GM20431 (cell line): ENCODE results near the gene PLSCR3.

ENCODE experiments used
- in situ Hi-C: fragments of 300-500 bp; cut with MseI, MboI; formaldehyde crosslinking; loops from one replicate; pipeline ENCODE4 v1.15.0; 2020; ENCODE audit warnings: low sequenced_read_pairs; ENCODE audit not compliant: unreplicated experiment

The PLSCR3 gene

GRCh38 chr17:7426896-7427489 is 32.7 kb upstream of the PLSCR3 start:
- in situ Hi-C loops: no loop called here

DNA sequence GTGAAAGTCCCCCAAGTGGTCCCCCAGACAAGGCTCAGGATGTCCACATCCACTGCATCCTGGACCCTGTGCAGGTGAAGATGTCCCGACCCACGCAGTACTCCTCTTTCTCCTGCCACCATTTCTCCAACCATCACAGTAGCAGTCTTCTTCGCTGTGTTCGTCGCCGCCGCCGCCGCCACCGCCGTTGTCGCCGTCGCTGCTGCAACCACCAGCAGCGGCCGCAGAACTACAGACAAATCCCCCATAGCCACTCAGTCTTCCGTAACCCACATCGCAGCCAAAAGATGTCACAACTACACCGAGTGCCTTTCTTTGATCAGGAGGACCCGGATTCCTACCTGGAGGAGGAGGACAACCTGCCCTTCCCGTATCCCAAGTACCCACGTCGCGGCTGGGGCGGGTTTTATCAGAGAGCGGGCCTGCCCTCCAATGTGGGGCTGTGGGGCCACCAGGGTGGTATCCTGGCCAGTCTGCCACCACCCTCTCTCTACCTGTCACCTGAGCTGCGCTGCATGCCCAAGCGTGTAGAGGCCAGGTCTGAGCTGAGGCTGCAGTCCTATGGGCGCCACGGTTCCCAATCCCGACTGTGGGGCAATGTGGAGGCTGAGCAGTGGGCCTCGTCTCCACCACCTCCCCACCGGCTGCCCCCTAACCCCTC is 32.0 kb upstream of the PLSCR3 start:
- in situ Hi-C loops: no loop called here

- in situ Hi-C loops: no loop called here
These were observed 31.4 kb upstream of the PLSCR3 start for GRCh38 chr17:7425756-7426155.

GRCh38 chr17:7425316-7425715 is 31.0 kb upstream of the PLSCR3 start, which contains the start of gene SPEM2:
Gene SPEM2, plus strand, starts transcription at chr17:7425616. Its CDS starts 73 bp downstream, at chr17:7425689.
- in situ Hi-C loops: no loop called here

DNA sequence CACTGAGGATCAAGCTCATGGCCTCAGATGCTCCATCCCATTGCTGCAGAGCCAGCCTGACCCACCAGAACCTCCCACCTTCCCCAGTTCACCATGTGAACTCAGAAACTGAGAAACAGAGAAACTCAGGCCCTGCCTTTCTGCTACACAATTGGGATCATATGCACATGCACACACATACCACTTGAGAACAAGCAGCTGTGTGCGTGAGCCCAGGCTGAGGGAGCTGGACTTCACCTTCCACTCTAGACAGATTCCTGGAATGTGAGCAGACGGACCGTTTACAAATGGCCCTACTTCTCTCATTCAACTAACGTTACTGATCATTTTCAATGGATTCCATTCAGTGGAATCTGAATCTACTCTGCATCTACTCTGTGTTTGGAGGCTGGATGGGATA is 29.4 kb upstream of the PLSCR3 start:
- in situ Hi-C loops: no loop called here

GRCh38 chr17:7421186-7421585 is 26.9 kb upstream of the PLSCR3 start:
- in situ Hi-C loops: no loop called here

GRCh38 chr17:7419819-7420610 is 25.7 kb upstream of the PLSCR3 start, which contains the start of gene SPEM1:
Gene SPEM1, plus strand, starts transcription at chr17:7420324. Its CDS starts 61 bp downstream, at chr17:7420385.
- in situ Hi-C loops: no loop called here

DNA sequence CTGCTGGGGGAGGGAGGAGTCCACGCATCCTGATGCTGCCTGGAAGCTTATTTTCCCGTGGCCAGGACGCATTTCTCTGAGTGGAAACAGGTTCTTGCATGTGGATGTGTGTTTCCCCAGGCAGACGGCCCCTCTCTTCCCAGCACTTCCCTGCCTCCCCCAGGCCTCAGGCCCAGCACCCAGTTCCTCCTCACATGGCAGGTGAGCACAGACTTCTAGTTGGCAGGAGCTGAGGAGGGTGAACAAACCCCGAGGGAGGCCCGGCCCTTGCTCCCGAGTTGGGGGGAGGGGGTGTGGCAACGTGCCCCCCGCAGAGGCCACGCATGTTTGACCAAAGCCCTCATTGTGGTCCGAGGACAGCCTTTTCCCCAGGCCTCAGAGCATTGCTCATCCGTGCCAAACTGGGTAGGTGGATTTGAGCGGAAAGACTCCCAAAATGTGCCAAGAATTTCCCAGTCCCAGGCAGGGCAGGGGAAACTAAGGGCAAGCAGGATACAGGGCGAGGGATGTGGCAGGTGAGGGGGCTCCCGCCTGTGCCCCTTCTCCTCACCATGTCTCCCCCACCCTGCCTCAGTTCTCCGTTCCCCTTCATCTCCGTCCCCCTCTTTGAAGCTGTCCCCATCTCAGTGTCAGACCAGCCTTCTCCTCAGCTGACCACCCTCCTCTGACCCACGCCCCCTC is 24.3 kb upstream of the PLSCR3 start:
- in situ Hi-C loops: no loop called here

DNA sequence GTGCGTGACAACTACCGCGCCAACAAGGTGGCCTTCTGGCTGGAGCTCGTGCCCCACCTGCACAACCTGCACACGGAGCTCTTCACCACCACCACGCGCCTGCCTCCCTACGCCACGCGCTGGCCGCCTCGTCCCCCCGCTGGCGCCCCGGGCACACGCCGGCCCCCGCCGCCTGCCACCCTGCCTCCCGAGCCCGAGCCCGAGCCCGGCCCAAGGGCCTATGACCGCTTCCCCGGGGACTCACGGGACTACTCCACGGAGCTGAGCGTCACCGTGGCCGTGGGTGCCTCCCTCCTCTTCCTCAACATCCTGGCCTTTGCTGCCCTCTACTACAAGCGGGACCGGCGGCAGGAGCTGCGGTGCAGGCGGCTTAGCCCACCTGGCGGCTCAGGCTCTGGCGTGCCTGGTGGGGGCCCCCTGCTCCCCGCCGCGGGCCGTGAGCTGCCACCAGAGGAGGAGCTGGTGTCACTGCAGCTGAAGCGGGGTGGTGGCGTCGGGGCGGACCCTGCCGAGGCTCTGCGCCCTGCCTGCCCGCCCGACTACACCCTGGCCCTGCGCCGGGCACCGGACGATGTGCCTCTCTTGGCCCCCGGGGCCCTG is 22.8 kb upstream of the PLSCR3 start:
- in situ Hi-C loops: no loop called here

DNA sequence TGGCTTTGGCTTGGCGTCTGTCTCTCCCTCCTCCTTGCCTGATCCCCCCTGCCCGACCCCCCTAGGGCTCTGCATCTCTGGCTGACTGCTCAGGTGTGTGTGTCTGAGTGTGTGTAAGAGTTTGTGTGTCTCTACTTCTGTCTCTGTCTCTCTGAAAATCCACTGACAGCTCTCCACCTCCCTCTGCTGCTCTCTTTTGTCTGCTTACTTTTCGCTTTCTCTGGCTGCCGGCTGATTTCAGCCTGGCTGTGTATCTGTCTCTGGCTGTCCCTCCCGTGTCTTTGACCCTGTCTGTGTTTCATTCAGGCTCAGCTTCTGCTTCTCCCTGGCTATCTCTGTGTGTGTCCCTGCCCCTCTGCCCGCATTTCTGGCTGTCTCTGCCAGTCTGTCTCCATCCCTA is 22.0 kb upstream of the PLSCR3 start:
- in situ Hi-C loops: no loop called here

DNA sequence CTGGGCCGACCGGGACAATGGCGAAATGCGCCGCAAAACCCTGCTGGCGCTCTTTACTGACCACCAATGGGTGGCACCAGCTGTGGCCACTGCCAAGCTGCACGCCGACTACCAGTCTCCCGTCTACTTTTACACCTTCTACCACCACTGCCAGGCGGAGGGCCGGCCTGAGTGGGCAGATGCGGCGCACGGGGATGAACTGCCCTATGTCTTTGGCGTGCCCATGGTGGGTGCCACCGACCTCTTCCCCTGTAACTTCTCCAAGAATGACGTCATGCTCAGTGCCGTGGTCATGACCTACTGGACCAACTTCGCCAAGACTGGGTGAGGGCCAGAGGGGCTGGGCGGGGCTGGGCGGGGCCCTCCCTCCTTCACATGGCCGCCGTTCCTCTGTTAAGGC is 21.5 kb upstream of the PLSCR3 start:
- in situ Hi-C loops: no loop called here

GRCh38 chr17:7414837-7415236 is 20.5 kb upstream of the PLSCR3 start:
- in situ Hi-C loops: no loop called here

GRCh38 chr17:7413346-7413985 is 19.1 kb upstream of the PLSCR3 start:
- in situ Hi-C loops: no loop called here

DNA sequence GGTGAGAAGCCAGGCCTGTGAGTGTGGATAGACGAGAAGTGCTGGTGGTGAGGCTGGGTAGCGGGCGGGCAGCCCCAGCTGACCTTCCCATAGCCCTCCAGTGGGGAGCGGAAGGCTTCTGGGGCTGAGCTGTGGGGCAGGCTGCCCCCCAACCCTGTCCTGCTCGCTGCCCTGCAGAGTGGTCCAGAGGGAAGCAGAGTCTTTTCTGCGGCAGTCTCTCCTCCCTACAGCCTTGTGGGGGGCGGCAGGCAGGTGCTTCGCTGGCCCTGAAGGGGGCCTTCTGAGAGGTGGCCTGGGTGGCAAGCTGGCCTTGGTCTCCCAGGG is 17.1 kb upstream of the PLSCR3 start:
- in situ Hi-C loops: no loop called here

DNA sequence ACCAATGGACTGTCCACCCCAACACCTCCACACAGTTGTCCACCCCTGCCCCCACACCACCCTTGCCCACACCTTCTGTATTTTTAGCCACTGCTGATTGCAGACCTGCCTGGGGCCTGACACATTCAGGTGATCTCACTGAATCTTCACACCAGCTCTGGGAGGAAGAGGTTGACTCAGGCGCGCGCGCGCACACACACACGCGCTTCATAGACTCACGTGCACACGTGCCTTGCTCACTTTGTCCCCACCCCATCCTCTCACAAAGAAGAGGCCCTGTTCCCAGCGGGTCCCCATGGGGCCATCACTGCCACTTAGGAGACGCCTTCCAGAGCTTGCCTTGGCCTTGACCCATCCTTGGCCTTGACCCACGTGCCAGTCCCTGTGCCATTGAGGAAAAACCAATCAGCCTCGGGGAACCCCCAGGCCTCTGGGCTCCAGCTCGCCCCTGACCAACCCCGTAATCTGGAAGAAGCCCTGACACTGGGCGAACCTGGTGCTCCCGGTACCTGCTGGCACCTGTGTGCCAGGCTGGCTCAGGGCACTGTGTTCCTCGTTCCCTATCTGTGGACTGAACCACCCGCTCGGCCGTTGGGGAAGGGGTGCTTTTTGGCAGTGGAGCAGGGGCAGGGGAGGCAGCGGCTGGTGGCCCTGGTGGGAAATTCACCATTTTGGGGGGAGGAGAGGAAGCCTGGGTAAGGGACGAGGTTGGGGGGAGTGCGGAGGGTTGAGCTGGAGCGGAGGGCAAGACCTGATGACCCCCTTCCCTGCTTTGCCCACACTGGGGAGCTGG is 16.5 kb upstream of the PLSCR3 start:
- in situ Hi-C loops: no loop called here

DNA sequence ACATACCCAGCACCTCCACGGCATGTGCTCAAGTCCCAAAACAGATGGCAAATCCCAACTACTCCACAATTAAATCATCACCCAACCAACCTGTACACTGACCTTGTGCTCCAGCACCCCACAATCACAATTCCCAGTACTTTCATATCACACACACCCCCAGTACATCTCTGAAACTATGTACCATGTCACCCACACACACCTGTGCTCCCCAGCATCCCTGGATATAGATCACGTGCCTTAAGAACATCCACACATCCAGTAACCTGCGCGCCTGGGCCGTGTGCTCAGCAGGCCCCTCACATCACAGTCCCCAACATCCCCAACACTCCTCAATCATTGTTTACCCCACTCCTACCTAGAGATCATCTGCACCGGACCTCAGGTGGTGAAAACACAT is 15.4 kb upstream of the PLSCR3 start:
- in situ Hi-C loops: no loop called here

DNA sequence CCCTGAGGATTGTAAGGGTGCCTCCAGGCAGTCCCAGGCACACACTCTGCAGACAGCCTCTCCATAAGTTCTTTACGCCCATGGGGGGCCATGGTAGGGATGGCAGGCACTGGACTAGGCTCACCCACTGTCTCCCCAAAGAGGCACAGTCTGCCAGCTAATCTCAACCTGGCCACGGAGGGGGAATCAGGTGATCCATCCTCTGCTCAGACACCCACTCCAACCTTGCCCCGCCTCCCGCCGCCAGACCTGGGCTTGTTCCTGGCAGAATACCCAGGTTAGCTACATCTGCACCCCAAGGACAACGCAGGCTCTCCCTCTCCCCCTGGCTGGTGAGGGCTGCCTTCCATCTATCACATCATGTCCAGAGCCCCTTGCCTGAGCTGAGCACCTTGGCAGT is 14.5 kb upstream of the PLSCR3 start:
- in situ Hi-C loops: no loop called here

- in situ Hi-C loops: no loop called here
These were observed 14.0 kb upstream of the PLSCR3 start for GRCh38 chr17:7408252-7408727.
